ENCODE results near the gene CLDN18.

CLDN18 gene

DNA sequence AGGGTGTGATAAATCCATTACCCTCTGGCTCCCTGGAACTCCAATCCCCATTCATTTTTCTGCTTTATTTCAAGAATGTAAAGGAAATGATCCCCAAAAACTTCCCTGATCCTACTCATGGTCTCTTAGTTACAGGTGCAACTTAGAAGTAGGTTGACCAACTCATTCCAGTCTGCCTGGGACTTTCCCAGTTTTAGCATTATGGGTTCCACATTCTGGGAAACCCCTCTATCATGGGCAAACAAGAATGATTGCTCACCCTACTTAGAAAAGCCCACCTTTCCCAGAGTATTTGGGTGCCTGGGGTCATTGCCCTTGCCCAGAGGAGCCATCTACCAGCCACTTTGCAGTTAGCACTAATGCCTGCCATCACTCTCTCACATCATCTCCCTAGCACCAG, 15.6 kb downstream of the CLDN18 start:
- no peak for DNase-seq (ENCODE audit: low read depth in 2 of 2)

DNA sequence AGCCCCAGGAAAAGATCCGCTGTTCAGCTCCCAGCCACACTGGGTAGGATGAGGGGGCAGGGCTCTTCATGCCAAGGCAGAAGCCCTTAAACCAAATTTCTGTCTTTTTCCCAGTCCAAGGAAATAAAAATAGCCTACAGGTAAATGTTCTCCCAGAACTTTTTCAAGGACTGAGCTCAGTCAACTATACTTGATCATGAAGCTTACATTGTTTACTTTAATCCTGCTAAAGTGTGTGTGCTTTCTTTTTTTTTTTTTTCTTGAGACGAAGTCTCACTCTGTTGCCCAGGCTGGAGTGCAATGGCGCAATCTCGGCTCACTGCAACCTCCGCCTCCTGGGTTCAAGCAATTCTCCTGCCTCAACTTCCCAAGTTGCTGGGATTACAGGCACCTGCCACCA, 17.9 kb downstream of the CLDN18 start:
- no peak for DNase-seq (ENCODE audit: low read depth in 2 of 2)

DNA sequence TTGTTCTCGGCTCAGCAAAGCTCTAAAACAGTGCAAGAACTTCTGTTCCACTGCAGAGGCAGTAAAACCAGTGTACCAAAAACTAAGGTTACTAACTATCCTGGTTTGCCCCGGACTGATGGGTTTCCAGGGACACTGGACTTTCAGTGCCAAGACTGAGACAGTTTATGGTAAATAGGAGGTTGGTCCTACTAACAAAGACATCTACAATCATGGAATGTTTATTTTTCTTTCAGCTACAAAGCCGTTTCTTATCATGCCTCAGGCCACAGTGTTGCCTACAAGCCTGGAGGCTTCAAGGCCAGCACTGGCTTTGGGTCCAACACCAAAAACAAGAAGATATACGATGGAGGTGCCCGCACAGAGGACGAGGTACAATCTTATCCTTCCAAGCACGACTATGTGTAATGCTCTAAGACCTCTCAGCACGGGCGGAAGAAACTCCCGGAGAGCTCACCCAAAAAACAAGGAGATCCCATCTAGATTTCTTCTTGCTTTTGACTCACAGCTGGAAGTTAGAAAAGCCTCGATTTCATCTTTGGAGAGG, 20.8 kb downstream of the CLDN18 start:
- no peak for DNase-seq (ENCODE audit: low read depth in 2 of 2)

DNA sequence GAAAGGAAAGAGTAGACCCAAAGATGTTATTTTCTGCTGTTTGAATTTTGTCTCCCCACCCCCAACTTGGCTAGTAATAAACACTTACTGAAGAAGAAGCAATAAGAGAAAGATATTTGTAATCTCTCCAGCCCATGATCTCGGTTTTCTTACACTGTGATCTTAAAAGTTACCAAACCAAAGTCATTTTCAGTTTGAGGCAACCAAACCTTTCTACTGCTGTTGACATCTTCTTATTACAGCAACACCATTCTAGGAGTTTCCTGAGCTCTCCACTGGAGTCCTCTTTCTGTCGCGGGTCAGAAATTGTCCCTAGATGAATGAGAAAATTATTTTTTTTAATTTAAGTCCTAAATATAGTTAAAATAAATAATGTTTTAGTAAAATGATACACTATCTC, 21.6 kb downstream of the CLDN18 start:
- DNase-seq (ENCODE audit: low read depth in 2 of 2): no peak

DNA sequence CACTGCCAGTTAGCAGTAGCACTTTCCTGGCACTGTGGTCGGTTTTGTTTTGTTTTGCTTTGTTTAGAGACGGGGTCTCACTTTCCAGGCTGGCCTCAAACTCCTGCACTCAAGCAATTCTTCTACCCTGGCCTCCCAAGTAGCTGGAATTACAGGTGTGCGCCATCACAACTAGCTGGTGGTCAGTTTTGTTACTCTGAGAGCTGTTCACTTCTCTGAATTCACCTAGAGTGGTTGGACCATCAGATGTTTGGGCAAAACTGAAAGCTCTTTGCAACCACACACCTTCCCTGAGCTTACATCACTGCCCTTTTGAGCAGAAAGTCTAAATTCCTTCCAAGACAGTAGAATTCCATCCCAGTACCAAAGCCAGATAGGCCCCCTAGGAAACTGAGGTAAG, 22.6 kb downstream of the CLDN18 start:
- no peak for DNase-seq (ENCODE audit: low read depth in 2 of 2)

DNA sequence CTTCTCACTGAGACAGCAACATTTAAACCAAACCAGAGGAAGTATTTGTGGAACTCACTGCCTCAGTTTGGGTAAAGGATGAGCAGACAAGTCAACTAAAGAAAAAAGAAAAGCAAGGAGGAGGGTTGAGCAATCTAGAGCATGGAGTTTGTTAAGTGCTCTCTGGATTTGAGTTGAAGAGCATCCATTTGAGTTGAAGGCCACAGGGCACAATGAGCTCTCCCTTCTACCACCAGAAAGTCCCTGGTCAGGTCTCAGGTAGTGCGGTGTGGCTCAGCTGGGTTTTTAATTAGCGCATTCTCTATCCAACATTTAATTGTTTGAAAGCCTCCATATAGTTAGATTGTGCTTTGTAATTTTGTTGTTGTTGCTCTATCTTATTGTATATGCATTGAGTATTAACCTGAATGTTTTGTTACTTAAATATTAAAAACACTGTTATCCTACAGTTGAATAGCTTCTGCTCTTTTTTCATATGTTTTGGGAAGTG, 23.3 kb downstream of the CLDN18 start:
- no peak for DNase-seq (ENCODE audit: low read depth in 2 of 2)

DNA sequence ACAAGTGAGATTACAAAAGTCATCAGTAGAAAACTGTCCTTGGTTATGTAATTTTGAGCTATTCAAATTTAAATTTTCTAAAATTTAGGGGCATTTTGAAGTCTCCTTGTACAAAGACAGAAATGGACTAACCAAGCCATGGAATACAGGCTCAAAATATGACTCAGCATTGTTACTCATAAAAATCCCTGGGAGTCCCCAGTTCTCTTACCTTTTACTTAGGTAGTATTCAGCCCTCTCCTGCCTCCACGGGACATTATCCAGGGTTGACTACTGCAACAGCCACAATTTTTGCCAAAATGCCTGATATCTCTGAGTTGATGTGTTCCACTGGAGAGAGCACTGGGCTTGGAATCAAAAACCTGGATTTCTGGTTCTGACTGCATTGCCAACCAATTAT, 25.0 kb downstream of the CLDN18 start:
- DNase-seq (ENCODE audit: low read depth in 2 of 2): no peak

DNA sequence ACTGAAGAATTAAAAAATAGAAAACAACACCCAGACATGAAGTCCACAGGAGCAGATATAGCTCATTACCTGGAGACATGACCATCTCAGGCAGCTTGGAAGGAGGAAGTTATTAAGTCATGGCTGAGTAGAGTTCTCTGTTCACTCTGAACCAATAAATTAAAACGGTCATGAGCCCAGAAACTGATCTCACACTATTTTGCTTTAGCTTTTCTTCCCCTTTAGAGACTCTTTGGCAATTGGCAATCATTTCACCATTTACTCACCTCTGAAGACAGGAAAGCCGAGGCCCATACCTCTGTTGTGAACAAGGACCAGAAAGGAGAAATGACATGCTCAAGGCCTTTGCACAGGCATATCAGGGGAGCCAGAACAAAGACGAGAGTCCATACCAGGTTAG, 26.6 kb downstream of the CLDN18 start:
- DNase-seq (ENCODE audit: low read depth in 2 of 2): no peak

DNA sequence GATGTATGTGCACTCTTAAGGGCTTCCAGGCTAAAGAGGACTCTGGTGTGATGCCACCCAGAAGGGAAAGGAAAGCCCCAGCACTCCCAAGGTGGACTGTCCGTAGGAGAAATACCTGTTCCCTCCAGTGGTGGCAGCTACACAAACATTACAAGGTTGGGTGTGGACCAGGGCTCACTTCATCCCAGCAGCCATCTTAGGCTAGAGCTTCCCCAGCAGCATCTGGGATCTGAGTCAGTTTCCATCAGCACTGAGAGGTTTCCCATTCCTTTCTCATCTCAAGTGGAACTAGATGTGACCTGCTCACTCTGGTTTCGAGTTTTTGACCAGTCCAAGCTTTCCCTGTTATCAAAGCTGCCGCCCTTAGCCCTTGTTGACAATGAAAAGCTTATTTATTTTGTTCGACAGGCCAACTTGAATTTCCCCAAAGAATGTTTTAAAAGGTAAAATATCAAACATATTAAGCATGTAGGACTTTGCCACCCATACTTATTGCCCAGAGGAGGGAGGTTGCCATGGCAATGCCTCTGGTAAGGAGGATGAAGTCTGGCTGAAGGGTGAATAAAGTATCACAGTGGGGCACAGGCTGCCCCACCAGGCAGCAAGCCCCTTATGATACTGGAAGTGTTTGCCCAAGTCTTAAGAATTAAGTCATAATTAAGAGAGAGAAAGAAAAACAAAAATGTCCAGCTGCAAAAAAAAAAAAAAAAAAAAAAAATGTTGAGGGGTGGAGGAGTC, 28.9 kb downstream of the CLDN18 start:
- DNase-seq (ENCODE audit: low read depth in 2 of 2): no peak

DNA sequence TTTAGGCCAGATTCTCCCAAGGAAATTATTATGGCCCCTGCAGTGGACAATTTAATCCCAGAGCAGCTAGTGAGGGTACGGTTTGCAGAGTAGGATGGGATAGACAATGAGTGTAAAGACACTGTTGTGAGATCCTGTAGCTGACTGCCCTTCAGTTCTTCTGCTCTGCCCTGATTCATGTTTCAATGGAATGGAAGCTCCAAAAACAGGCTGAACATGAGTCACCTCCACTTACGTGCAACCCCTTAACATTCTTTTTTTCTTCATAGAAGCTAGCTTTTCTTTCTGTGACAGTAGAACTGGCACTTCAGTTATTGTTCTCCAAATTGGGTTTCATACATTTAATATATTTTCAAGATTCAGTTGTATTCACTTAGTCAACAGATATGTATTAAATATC, 32.1 kb downstream of the CLDN18 start:
- DNase-seq (ENCODE audit: low read depth in 2 of 2): no peak

DNA sequence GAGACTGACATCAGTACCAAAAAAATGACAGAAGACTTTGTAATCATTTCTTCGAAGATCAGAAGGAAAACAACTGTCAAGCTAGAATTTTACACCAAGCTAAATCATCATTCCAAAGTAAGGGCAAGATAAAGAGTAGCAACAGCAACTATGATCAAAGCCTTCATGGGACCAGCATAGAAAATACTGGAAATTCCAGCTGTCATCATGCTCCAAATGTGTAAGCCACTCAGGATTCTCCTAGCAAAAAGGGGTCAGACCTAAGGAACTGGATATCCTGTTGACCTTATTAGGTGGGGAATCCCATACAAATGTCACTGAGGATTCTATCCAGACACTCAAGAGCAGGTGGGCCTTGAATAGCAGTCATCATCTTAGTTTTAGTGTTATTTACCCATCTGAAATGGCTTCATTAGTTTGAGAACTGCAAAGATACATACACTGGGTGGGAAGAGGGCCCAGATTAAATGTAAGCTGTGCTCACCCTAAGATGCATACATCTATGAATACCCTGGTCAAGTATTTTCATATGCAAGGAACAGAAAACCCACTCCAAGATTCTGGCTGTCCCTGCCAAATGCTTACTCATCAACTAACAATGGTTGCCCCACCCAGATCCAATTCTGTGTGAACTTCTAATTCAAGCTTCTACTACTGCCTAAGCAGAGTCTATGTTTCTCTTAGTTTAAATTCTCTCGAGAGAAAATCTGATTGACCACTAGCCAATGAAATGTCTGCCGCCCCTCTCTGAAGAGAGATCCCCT, 33.5 kb downstream of the CLDN18 start:
- no peak for DNase-seq (ENCODE audit: low read depth in 2 of 2)

DNA sequence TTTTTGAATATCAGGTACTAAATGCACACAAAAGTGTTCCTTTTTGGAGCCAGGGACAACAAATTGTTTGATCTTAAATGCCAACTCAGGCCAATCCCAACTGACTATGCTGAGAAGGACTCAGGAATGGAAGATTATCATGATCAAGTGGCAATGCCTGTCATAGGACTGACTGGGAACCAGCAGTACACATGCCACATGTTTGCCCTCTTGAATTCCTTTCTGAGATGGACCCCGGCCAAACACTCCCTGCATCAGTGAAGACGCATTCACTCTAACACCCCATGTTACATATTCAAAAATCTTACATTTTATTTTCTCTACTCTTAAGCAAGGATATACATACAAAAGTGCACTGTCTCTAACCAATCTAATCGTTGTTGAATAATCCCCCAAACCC, 36.1 kb downstream of the CLDN18 start:
- no peak for DNase-seq (ENCODE audit: low read depth in 2 of 2)

DNA sequence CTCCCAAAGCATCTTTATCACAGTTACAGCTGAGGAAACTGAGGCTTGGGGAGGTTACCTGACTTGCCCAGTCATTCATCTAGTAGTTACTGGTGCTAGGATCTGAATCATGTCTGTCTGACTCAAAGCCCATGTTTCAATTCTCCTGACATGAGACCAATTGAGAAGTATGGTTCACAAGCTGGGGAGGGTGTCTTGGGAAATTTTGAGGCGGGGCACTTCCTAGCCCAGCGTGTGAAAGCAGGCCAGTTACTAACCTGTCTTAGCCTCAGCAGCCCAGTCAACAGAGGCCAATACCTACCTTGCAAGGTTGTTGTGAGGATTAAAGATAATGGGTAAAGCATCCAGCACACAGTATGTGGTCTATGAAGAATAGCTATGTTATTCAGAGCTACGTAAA, 37.0 kb downstream of the CLDN18 start:
- no peak for DNase-seq (ENCODE audit: low read depth in 2 of 2)

DNA sequence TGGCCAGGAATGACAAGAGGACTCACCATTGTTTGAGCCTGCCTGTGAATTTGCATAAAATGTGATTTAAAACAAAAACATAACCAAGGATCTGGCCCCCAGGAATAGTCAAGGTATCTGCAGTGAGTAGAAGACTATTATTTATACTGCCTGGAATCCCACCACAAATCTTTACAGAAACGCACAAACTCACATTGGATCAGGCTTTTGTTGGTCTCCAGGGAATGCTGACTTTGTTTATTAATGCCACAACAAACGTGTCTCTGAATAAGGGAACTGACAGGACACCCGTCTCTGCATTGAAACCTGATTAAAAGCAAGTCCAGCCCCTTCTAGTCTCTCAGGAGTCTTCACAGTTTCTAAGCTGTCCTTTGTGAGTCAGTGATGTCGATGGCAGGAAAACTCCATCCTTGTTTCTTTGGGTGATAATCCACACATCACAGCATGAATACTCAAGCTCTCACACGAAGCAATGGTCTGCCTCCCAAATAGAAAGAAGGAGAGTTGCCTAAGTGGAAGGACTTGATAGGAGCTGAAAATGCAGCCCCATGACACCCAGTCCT, 37.7 kb downstream of the CLDN18 start:
- no peak for DNase-seq (ENCODE audit: low read depth in 2 of 2)

DNA sequence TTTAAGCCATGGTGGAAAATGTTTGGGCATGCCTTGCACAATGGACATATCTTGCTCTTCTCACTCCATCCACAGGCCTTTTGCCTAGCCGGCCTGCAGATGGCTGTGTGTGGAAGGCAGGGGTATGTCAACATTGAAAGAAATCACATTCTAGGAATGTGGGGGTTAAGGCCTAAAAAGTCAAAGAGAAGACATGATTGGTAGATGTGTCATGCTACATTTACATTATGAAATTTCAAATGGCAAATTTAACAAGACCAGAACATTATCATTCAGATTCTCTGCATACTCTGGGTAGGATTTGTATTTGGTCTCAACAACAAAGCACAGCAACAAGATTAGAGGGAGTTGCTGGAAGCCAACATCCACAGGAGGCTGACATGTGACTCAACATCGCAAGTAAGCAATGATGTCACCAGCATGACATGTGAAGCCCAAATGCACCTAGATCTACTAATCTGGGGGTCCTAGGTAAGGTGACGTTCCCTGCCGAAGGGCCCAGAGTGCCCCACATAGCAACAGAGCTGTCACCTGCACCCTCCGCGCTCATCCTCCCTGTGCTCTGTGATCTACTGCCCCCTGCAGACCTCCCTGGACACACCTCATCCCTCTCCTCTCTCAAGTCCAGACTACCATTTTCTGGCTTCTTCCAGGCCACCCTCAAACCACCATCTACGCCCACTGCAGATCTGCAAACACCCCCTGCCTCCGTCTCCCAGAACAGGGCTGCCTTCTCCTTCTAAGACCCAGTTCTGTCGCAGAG, 39.4 kb downstream of the CLDN18 start:
- no peak for DNase-seq (ENCODE audit: low read depth in 2 of 2)

DNA sequence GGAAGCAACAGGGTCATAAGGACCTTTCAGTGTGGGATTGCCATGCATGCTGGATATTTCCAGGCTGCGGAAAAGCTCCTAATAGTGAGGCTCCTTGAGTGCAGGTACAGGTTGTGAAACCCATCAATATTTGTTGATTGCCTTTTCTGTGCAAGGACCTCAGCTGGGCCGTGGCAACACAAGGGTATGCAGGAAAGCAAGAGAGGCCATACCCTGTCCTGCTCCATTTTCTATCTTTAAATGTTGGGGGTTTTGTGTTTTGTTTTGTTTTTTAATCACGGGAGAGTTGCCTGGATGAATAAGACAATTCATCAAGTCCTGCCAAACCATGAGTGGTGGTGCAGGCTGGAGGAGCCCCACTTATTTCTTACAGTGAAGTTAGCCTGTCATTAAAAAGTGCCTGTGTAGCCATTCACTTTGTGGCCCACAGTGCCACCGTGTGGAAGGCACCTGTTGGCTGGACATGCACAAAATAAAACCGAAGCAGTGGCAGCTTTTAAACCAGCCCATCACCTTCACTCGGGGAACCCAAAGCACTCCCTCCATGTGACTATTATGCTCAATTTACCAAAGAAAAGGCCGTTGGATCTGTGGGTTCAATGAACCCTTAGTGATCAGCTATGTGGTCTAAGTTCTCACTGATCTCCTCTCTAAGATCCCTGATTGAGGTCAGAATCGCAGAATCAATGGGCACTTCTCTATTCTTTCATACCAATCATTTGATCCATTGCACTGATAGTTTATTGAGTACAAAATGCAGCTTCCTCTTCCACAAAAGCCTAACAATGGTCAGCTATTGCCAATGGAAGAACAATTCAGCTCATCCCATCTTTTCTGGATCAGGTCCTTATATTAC, 42.2 kb downstream of the CLDN18 start:
- DNase-seq (ENCODE audit: low read depth in 2 of 2): peak in 1 of 2 donors; percentile 25

DNA sequence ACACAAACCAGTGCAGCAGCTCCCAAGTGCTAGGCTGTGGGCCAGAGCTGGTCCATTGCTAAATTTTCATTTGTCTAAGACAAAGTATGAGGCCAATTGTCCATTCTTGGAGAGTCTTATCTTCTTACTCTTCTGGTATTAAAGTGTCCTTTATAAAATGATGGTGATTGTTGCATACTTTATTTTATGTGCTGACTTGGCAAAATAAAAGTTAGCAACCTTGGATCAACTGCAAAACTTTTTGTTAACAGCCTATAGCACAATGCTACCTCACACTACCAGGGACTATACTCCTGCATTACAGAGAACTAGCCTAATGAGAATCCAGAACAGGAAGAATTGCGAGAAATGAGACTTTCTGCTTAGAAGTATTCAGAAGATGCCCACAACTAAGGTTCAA, 44.1 kb downstream of the CLDN18 start:
- DNase-seq (ENCODE audit: low read depth in 2 of 2): no peak

DNA sequence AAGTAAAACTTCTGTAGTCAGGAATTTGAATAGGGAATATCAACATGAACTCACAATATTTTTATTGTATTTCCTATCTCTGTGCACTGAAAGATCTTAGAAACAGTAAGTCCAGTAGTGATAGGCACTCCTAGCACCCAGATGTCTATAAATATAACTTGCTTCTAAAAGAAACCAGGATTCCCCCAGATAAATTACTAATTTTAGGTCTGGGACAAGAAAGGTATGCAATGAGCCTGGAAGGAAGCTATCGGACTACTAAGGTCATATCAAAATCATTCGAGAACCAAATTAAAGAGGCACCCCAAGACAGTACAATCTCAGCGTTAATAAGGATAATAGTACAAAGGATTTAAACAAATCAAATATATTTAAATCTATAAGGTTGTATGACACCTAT, 47.4 kb downstream of the CLDN18 start:
- no peak for DNase-seq (ENCODE audit: low read depth in 2 of 2)

DNA sequence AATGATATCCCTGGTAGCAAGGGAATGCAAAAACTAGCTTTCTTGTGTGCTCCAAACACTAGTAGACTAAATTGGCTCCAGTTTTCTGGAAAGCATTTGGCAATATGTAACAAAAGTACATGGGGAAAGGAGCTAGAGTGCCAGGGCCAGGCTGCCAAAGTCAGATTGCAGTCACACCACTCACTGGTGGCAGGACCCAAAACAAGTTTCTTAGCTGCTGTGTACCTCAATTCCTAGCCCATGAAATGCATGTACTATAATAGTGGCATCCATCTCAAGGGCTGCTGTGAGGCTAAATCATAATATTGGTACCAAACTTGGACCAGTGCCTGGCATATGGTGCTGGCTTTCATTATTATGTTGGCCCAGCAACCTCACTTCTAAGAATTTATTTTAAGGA, 49.3 kb downstream of the CLDN18 start:
- DNase-seq (ENCODE audit: low read depth in 2 of 2): no peak

DNA sequence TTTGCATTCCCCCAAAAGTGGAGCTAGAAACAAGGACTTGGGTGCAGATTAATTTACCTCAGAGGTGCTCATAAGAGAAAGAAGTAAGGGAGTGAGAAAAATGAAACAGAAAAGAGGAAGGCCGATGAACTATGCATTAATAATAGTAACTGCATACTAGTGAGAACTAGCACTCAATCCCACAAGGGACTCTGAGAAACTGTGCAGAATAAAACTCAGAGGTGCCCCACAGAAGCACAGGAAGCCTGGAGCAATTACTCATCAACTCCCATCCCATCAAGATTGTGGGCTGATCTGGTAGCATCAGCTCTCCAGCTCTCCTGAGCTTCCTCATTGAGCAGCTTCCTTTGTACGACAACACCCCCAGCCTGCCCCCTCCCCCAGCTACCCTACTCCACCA, 50.8 kb downstream of the CLDN18 start:
- no peak for DNase-seq (ENCODE audit: low read depth in 2 of 2)

DNA sequence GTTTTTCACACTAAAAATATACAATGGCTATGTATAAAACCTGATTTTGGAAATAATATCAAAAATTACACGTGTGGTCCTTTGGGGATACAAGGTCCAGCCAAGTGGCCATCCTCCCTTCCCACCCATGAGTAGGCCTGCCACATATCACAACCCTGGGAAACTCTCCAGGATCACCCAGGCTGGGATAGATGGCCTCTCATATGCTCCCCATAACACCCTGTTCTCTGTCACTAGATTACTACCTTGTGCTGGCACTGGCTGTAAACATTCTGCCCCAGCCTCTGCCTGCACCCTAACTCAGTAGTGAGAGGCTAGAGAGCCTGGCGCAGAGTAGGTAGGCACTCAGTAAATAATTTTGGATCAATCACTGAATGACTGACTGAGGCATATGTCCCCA, 52.1 kb downstream of the CLDN18 start:
- DNase-seq (ENCODE audit: low read depth in 2 of 2): no peak

All from stimulated activated CD4-positive, alpha-beta T cell treated with anti-CD3 and anti-CD28 coated beads, Interleukin-15, amount 100 ng/mL, for 48 hours (primary cell).